Stimulated activated CD4-positive, alpha-beta T cell treated with anti-CD3 and anti-CD28 coated beads, Interleukin-2, amount 100 ng/mL, for 48 hours (primary cell): ENCODE results near the gene CCDC88A.
"Not testable (repeated sequence)": the region's sequence is repeated elsewhere in the genome, so short reads cannot be mapped to it uniquely, and the experiment has no call there.

Source experiments
- DNase-seq, 2 donors: peaks; one replicate each; pipeline ENCODE4 v3.0.0-alpha.2; 2020

CCDC88A gene

GRCh38 chr2:55420871-55421270 lies 1.2 kb upstream of the CCDC88A start:
- DNase-seq, result no peak

- DNase-seq, result no peak
Observed at GRCh38 chr2:55420439-55420725, 726 bp upstream of the CCDC88A start.

DNA sequence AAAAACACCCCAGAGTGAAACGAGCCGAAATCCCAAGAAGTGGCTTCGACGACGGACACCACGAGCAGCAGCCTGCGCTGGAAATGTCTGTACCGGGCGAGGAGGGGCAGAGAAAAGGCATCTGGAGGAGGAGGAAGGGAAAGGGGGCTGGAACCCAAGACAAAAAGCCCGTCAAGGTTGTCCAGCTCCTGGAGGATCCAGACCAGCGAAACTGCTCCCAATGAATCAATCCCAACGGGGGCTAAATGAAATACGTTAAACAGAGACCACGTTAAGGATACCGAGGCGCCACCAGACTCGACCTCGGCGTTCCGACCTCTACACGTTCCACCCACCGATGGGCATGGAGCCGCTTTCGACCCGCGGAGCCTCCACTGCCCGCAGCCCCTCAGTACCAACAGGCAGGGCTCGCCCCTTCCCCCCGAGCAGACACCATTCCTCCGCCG lies 400 bp downstream of the CCDC88A start:
- peak in 1 of 2 donors; percentile 19 for DNase-seq

DNA sequence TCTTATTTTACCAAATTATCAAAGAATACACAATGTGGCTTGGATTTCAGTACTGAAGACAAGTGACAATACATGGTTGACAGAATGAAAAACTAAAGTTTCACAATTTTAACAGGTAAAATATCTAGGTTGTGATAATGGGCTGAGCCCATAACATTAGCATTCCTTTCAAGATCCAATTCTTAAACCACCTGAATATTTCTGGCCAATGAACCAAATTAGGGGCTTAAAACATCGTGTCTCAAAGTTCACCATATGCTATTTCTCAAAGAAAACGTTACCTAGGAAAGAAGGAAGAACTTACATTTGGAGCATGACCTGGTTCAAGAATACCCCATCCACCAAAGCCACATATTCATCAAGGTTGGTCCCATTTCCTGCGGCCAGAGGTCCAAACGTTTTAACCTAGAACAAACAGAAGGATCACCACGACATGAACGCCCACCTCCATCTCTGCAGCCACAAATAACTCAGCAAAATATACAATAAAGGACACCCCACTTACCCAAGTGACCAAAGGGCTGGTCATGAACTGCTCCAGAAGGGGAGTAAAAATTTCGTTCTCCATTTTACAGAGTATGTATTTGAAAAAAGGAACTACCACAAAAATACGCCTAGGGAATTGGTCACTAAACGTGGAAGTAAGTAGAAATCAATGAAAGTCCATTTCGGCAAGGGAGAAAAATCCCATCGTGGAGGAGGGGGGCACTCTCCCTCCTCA lies 984 bp downstream of the CCDC88A start:
- DNase-seq, result no peak

GRCh38 chr2:55418072-55418471 lies 1.6 kb downstream of the CCDC88A start:
- no peak for DNase-seq

DNA sequence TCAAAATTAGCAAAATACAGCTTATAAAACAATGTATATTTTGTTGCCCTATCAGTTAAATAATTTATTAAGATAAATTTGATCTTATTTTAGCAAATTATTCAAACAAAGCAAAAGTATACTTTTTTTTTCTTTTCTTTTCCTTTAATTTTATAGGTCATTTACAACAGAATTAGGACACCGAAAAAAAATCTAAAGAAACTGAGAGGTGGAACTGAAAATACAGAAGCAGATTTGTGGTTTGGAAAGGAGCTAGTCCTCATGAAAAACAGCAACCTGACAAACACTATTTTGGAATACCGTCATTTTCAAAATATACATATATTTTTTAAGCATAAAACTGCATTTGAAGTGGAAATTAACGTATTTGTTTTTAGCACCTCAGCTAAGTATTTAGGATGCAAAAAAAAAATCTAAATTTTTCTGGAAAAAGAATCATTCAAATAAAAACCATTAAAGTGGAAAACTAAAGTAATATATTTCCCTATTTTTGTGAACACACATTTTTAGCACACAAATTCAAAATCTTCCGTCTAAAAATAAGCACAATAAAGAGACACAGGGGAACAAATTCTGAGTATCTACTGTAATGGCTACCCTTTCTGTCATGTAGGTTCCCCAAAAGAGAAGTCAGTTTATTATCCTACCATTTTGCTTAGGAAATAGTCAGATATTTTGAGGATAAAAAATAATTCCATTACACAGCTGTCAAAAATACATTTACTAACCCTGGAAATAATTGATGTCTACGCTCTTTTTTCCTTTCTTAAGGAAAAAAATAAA lies 2.7 kb downstream of the CCDC88A start:
- DNase-seq, result no peak

GRCh38 chr2:55415300-55415699 lies 4.4 kb downstream of the CCDC88A start:
- no peak for DNase-seq

DNA sequence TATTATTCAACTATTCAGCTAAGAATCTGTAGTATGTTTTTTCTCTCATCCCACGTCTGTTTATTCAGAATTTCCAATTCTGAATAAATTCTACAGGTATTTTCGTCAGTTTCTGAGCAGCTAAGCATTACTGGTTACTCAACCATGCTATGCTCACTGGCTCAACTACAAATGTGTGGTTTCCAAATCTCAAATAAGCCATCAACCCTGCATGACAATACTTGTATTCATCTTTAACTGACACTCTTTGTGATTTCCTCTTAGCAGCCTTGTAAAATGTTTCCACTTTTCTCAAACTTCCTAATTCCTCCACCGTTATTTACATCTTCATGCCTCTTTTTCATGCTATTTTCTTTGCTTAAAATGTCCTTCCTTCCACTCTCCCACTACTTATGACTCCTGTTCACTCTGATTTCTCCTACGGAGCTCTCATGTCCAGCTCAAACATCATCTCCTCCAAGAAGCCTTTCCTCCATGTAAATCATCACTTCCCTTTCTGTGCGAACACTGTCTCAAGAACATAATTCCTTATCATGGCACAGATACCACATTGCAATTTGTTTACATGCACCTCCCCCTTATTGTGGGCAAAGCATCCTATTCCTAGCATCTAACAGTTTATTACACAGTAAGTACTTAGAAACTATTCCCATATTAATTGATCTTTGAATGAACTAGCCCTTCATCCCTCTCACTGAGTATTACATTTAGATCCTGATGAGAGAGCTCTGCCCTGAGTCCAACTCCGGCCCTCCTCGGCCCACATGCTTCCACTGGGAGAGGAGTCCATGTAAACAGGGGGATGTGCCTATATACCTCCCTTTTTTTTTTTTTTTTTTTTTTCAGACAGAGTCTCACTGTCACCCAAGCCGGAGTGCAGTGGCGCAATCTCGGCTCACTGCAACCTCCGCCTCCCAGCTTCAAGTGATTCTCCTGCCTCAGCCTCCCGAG lies 10.5 kb downstream of the CCDC88A start:
- DNase-seq, result no peak

GRCh38 chr2:55408098-55408882 lies 11.4 kb downstream of the CCDC88A start:
- no peak for DNase-seq

- DNase-seq, result no peak
Observed at GRCh38 chr2:55405116-55405515, 14.5 kb downstream of the CCDC88A start.

DNA sequence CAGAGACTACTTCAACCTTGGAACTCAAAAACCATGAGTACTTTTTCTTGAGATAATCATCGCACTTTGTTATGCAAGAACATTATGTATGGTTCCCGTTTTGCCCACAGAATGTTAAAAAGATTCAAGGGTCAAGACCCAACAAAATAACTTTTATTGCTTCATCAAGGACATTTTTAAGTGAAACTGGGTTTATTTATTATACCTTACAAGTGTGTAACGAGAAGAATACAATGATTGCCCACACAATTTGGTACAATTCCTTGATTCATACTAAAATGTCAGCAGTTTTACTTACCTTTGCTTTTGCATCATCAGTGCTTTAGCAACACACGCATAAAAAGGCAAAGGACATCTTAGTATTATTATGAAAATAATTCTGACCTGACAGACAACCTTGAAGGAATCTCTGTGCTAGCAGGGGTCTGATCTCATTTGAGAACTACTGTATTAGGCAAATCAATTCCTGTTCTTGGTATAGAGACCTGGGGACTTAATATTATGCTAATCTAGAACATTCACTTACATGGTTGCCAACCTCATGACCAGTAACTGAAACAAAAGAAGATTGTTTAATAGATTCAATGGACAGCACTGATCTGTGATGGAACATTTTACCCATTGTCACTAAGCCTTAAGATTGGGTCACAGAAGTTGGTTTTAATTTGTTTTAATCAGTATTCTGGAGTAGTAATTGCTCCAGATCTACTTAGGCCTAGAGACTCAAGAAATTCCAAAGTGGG lies 16.2 kb downstream of the CCDC88A start:
- DNase-seq, result no peak

- DNase-seq, result no peak
Observed at GRCh38 chr2:55401124-55401523, 18.5 kb downstream of the CCDC88A start.

- no peak for DNase-seq
Observed at GRCh38 chr2:55400332-55400731, 19.3 kb downstream of the CCDC88A start.

DNA sequence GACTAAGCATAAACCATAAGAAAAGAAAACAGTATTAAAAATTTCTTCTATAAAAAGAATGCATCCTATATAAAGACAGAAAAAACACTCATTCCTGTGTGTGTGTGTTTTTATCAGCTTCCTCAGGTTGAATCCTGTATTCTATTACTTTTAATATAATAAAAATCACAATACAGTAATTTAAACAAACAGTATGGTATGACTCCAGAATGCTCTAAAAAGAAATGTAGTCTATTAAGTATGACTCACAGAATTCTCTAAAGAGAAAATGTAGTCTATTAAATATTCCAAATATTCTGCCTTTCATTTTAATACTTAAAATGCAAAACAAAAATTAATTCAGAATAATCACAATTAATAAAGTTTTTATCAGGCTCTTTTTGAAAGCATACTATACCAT lies 19.8 kb downstream of the CCDC88A start:
- DNase-seq, result no peak

- DNase-seq, result no peak
Observed at GRCh38 chr2:55395724-55396605, 23.7 kb downstream of the CCDC88A start.

- no peak for DNase-seq
Observed at GRCh38 chr2:55391615-55392242, 27.9 kb downstream of the CCDC88A start.

GRCh38 chr2:55391155-55391554 lies 28.5 kb downstream of the CCDC88A start:
- no peak for DNase-seq

- DNase-seq, result not testable (repeated sequence)
Observed at GRCh38 chr2:55385516-55385915, 34.1 kb downstream of the CCDC88A start.

GRCh38 chr2:55384786-55385185 lies 34.9 kb downstream of the CCDC88A start:
- no peak for DNase-seq

GRCh38 chr2:55371376-55371775 lies 48.3 kb downstream of the CCDC88A start:
- DNase-seq, result no peak
